Testis (tissue), 3 donors: ENCODE data around the gene CCDC7. TPM values are rescaled to one million over a fixed set of nuclear protein-coding genes. Genes with fewer than 3 reads are reported as not detected.

ENCODE experiments used
- DNase-seq: peaks from one replicate; pipeline ENCODE4 v3.0.0-alpha.2; 2019
- H3K27ac ChIP-seq, 2 donors: fragments of 200-600 bp; sonication (generic); one replicate each; pipeline ENCODE4 v1.5.1; 2019
- H3K27me3 ChIP-seq: fragments of 200-600 bp; sonication (generic); one replicate; pipeline ENCODE4 v1.5.1; 2019
- H3K36me3 ChIP-seq: fragments of 200-600 bp; sonication (generic); one replicate; pipeline ENCODE4 v1.5.1; 2017; ENCODE audit warnings: low read depth; ENCODE audit errors: missing control alignments
- H3K4me1 ChIP-seq: fragments of 200-600 bp; sonication (generic); one replicate; pipeline ENCODE4 v1.5.1; 2019
- H3K4me3 ChIP-seq, 2 donors: fragments of 200-600 bp; sonication (generic); one replicate each; pipeline ENCODE4 v1.5.1; 2017 to 2019
- H3K9me3 ChIP-seq: fragments of 200-600 bp; sonication (generic); one replicate; pipeline ENCODE4 v1.5.1; 2017
- POLR2A ChIP-seq: fragments of 450-650 bp; IDR thresholded peaks from one replicate; pipeline ENCODE4 v1.6.1; 2017; ENCODE audit warnings: antibody characterized with exemption, mild to moderate bottlenecking, moderate library complexity
- WGBS, 2 donors: methylation state at CpG; one replicate each; pipeline ENCODE4 v1.1.5; 2018; 5-methylcytosine and 5-hydroxymethylcytosine counted together
- intact Hi-C: fragments of 100-400 bp; cut with DNase I; formaldehyde crosslinking; loops from one replicate; pipeline ENCODE4 v1.15.1; 2023; ENCODE audit warnings: low total_unique reads
- polyA plus RNA-seq: library from polyadenylated mRNA; stranded (reverse); fragments of 350-450 nt; fragmentation: Illumina TruSeq; extraction: RNeasy Lipid Tissue Mini Kit (QIAGEN cat#74804); gene quantifications from one replicate; pipeline ENCODE4 v1.2.3, GENCODE V29; 2014; ENCODE audit warnings: low read depth, low replicate concordance; ENCODE audit not compliant: insufficient read depth
- total RNA-seq, 2 donors: library from RNA; depleted of rRNA; stranded (reverse); fragments of >200 nt; gene quantifications; one replicate each; pipeline ENCODE4 v1.2.3, GENCODE V29; 2016
- TF ChIP-seq, protein P1 (sequence below), 3 experiments: fragments of 450-650 bp in 2 of 3; fragments of 200-600 bp in 1 of 3; sonication (generic) in 1 of 3; IDR thresholded peaks; one replicate each; pipeline ENCODE4 v1.5.1; 2016 to 2019; ENCODE audit warnings: antibody characterized with exemption in 3 of 3, mild to moderate bottlenecking in 2 of 3, moderate library complexity in 1 of 3

Gene CCDC7
- total and polyA plus RNA-seq, 3 donors from 2014 or later, result 74.0 to 146 (median 74.5) TPM

- 90 to 93% methylated on average over 8 to 11 of the region's 11 CpGs for WGBS, 2 donors
Measured at GRCh38 chr10:32888161-32888927, 442.4 kb downstream of the CCDC7 start.

DNA sequence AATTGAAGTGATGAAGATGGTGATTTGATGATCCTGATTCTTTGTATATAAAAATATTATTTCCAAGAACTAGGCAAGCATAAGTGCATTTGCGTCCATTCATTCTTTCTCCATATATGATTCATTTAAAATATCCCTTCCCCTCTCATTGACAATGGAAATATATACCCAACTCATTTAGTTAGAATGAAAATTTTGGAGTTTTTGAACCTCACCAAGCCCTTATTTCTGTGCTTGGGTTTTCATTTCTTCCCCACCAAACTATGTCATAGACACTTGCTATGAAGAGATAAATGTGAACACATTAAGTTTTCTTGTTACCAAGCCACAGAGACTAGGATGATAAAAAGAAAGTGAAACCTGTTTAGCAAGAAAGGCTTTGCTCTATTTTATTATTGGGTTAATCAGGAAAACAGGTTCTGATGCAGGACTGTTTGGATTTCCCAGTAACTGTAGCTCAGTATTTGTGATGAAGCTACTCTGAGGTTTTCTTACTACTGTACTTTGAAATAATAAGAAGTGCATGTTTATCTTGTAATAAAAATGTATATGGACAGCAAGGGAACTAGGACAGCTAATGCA lies 443.8 kb downstream of the CCDC7 start:
- no peaks in the 10 kb centered on the region for H3K9me3 ChIP-seq
- no peak for DNase-seq
- TF ChIP-seq POLR2A, result no peak
- TF ChIP-seq, protein P1, sequence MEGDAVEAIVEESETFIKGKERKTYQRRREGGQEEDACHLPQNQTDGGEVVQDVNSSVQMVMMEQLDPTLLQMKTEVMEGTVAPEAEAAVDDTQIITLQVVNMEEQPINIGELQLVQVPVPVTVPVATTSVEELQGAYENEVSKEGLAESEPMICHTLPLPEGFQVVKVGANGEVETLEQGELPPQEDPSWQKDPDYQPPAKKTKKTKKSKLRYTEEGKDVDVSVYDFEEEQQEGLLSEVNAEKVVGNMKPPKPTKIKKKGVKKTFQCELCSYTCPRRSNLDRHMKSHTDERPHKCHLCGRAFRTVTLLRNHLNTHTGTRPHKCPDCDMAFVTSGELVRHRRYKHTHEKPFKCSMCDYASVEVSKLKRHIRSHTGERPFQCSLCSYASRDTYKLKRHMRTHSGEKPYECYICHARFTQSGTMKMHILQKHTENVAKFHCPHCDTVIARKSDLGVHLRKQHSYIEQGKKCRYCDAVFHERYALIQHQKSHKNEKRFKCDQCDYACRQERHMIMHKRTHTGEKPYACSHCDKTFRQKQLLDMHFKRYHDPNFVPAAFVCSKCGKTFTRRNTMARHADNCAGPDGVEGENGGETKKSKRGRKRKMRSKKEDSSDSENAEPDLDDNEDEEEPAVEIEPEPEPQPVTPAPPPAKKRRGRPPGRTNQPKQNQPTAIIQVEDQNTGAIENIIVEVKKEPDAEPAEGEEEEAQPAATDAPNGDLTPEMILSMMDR (IDR thresholded peaks at IDR 0.05), result no peak
- H3K27me3 ChIP-seq, result no peaks in the 10 kb centered on the region
- H3K36me3 ChIP-seq, result no peaks in the 10 kb centered on the region
- H3K4me3 ChIP-seq, result no peak overlapping the region
- H3K27ac ChIP-seq, result no peak overlapping the region
- intact Hi-C loops, result no loop called here
- no peaks in the 10 kb centered on the region for H3K4me1 ChIP-seq
- WGBS, 2 donors, result 90 to 97% methylated on average over 1 of the region's 1 CpG

More at GRCh38 chr10:32888161-32888927, 442.4 kb downstream of the CCDC7 start:
- Histone ChIP-seq H3K4me1 (no peaks in the 10 kb centered on the region), H3K27ac (no peak overlapping the region), H3K27me3 (no peaks in the 10 kb centered on the region), H3K4me3 (no peak overlapping the region), H3K36me3 (no peaks in the 10 kb centered on the region), H3K9me3 (no peaks in the 10 kb centered on the region)
- intact Hi-C loops, result no loop called here
- no peak for DNase-seq
- no peak for TF ChIP-seq POLR2A
- TF ChIP-seq, protein P1 (IDR thresholded peaks at IDR 0.05), result no peak

DNA sequence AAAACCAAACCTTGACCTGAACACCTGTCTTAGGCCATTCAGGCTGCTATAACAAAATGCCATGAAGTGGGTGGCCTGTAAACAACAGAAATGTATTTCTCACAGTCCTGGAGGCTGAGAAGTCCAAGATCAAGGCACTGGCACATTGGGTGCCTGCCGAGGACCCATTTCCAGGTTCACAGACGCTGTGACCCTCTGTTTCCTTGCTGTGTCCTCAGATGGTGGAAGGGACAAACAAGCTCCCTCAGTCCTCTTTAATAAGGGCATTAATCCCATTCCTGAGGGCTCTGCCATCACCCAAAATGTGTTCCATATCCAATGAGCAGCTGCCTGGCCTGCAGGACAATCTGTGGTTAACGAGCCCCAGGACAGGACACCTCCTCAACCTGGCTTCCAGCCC lies 444.5 kb downstream of the CCDC7 start:
- no peaks in the 10 kb centered on the region for H3K9me3 ChIP-seq
- no peaks in the 10 kb centered on the region for H3K4me1 ChIP-seq
- no peak overlapping the region for H3K27ac ChIP-seq
- intact Hi-C loops, result no loop called here
- DNase-seq, result no peak
- no peak overlapping the region for H3K4me3 ChIP-seq
- TF ChIP-seq, protein P1 (IDR thresholded peaks at IDR 0.05), result no peak
- no peak for TF ChIP-seq POLR2A
- H3K27me3 ChIP-seq, result no peaks in the 10 kb centered on the region
- WGBS, 2 donors, result 59 to 94% methylated on average over 3 of the region's 3 CpGs
- no peaks in the 10 kb centered on the region for H3K36me3 ChIP-seq

DNA sequence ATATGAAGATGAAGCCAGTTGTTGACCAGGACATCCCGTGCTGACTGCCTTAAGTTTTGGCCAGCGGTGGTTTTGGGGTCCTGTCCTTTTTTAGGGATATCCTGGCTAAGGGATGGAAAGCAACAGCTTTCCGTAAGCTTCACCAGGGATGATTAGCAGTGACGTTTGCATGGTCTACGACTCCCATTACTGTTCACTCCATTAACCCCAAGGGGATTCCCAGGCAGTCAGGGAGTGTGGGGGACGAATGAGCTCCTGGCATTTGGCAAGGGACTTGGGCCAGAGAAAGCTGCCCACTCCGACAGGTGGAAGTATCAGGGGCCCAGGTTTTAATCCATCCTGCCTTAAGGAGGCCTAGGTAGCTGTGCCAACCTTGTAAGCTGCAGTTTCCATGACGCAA lies 445.3 kb downstream of the CCDC7 start:
- no peak for DNase-seq
- intact Hi-C loops, result no loop called here
- Histone ChIP-seq H3K4me1 (no peaks in the 10 kb centered on the region), H3K27me3 (no peaks in the 10 kb centered on the region), H3K27ac (no peak overlapping the region), H3K36me3 (no peaks in the 10 kb centered on the region), H3K9me3 (no peaks in the 10 kb centered on the region), H3K4me3 (no peak overlapping the region)
- 72 to 81% methylated on average over 6 to 8 of the region's 8 CpGs for WGBS, 2 donors
- TF ChIP-seq POLR2A, result no peak
- TF ChIP-seq, protein P1 (IDR thresholded peaks at IDR 0.05), result no peak
